Astrocyte of the cerebellum (primary cell): ENCODE data around the gene RCAN3.
A peak's percentile ranks its signal among the peaks of the same experiment; 100 is the strongest.
"Not testable (repeated sequence)": the region's sequence is repeated elsewhere in the genome, so short reads cannot be mapped to it uniquely, and the experiment has no call there.

Experiments used
- DNase-seq: peaks from one replicate; pipeline ENCODE4 v3.0.0-alpha.2; 2011; ENCODE audit warnings: low read depth
- H3K4me3 ChIP-seq: 2 replicates; pipeline ENCODE4 v1.5.1; 2011; ENCODE audit warnings: mild to moderate bottlenecking, low read depth, low read length, moderate library complexity
- in situ Hi-C: cut with HindIII; loops from 2 replicates; pipeline ENCODE4 v1.10.0; 2017; ENCODE audit warnings: low sequenced_read_pairs
- TF ChIP-seq, protein P1 (sequence below): IDR thresholded peaks from 2 replicates; pipeline ENCODE4 v1.5.1; 2012; ENCODE audit warnings: low read length, low read depth, moderate library complexity, mild to moderate bottlenecking; ENCODE audit errors: missing control alignments

RCAN3 gene

DNA sequence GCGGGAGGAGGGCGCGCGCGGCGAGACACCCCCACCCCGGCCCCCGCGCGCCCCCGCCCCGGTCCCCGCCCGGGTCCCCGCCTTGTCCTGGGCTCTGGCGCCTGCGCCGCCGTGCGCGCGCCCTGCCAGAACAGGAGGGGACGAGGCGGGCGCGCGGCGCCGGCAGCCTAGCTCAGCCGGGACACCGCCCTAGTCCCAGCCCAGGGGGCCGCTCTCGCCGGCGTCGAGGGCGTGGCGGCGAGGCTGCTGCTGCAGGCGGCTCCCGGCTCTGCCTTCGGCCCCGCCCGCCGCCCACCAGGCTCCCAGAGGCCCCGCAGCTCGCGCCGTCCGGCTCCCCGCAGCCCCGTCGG, at the start of gene RCAN3:
Gene RCAN3 (plus strand): TSS at position 128 of the 350 bp plus-strand sequence. CDS start 11,537 bp downstream, outside the sequence.
- DNase-seq = peak; percentile 35
- TF ChIP-seq, protein P1, sequence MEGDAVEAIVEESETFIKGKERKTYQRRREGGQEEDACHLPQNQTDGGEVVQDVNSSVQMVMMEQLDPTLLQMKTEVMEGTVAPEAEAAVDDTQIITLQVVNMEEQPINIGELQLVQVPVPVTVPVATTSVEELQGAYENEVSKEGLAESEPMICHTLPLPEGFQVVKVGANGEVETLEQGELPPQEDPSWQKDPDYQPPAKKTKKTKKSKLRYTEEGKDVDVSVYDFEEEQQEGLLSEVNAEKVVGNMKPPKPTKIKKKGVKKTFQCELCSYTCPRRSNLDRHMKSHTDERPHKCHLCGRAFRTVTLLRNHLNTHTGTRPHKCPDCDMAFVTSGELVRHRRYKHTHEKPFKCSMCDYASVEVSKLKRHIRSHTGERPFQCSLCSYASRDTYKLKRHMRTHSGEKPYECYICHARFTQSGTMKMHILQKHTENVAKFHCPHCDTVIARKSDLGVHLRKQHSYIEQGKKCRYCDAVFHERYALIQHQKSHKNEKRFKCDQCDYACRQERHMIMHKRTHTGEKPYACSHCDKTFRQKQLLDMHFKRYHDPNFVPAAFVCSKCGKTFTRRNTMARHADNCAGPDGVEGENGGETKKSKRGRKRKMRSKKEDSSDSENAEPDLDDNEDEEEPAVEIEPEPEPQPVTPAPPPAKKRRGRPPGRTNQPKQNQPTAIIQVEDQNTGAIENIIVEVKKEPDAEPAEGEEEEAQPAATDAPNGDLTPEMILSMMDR = no peak
- in situ Hi-C loops = no loop called here
- peak within 1 kb of the TSS; percentile 68 for H3K4me3 ChIP-seq

- in situ Hi-C loops = no loop called here
- H3K4me3 ChIP-seq = no peak overlapping the region
- TF ChIP-seq, protein P1 = no peak
- DNase-seq = no peak
Observed at GRCh38 chr1:24452922-24453485, 49.6 kb upstream of the RCAN3 start.

- TF ChIP-seq, protein P1 = no peak
- in situ Hi-C loops = no loop called here
- no peak for DNase-seq
Observed at GRCh38 chr1:24454673-24455072, 48.0 kb upstream of the RCAN3 start.

DNA sequence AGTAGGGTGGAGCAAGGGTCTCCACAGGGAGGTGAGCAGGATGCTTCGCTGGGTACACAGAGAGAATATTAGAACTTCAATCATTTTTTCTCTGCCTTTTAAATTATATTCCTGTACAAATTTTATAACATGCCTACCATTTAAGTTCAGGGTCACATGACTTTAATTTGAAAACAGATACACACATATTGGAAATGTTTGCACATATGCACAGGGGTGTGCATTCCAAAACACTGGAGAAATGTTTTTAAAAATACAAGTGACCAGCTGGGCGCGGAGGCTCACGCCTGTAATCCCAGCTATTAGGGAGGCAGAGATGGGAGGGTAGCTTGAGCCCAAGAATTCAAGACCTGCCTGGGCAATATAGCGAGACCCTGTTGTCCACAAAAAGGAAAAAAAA, 47.4 kb upstream of the RCAN3 start:
- no peak overlapping the region for H3K4me3 ChIP-seq
- DNase-seq = no peak
- TF ChIP-seq, protein P1 = no peak
- in situ Hi-C loops = no loop called here

More at GRCh38 chr1:24454673-24455072, 48.0 kb upstream of the RCAN3 start:
- no peak overlapping the region for H3K4me3 ChIP-seq

- no peak for DNase-seq
- no peak overlapping the region for H3K4me3 ChIP-seq
- TF ChIP-seq, protein P1 = no peak
- in situ Hi-C loops = no loop called here
Observed at GRCh38 chr1:24457866-24458265, 44.8 kb upstream of the RCAN3 start.

GRCh38 chr1:24459551-24460266, 42.9 kb upstream of the RCAN3 start:
- no peak overlapping the region for H3K4me3 ChIP-seq
- TF ChIP-seq, protein P1 = no peak
- no peak for DNase-seq
- in situ Hi-C loops = no loop called here

DNA sequence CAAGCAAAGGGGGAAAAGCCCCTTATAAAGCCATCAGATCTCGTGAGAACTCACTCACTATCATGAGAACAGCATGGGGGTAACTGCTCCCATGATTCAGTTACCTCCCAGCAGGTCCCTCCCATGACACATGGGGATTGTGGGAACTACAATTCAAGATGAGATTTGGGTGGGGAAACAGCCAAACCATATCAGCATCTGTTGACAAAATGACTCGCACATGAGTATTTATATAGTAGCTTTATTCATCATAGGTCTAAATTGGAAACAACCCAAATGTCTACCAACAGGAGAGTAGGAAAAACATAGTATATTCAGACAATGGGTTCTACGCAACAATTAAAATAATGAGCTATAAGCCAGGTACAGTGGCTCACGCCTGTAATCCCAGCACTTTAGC, 40.5 kb upstream of the RCAN3 start:
- in situ Hi-C loops, DNase-seq, H3K4me3 ChIP-seq: not testable (repeated sequence)
